Activated gamma-delta T cell treated with anti-CD3 and anti-CD28 coated beads, Interleukin-2, amount 50 U/mL, for 16 hours (primary cell): ENCODE measurements around the gene SRD5A1.
"Not testable (repeated sequence)": the region's sequence is repeated elsewhere in the genome, so short reads cannot be mapped to it uniquely, and the experiment has no call there.

Experiments
- DNase-seq: peaks from one replicate; pipeline ENCODE4 v3.0.0-alpha.2; 2020; ENCODE audit warnings: low read depth

The SRD5A1 gene

DNA sequence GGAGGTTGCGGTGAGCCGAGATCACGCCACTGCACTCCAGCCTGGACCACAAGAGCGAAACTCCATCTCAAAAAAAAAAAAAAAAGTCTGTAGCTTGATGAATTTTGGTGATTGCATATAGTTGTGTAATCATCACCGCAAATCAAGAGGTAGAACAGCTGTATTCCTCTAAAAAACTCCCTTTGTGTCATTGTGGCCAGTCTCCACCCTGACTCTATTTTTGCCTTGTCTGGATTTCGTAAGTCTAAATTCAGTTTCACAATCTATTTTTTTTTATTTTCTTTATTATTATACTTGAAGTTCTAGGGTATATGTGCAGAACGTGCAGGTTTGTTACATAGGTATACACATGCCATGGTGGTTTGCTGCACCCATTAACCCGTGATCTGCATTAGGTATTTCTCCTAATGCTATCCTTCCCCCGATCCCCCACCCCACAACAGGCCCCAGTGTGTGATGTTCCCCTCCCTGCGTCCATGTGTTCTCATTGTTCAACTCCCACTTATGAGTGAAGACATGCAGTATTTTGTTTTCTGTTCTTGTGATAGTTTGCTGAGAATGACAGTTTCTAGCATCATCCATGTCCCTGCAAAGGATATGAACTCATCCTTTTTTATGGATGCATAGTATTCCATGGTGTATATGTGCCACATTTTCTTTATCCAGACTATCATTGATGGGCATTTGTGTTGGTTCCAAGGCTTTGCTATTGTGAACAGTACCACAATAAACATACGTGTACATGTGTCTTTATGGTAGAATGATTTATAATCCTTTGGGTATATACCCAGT lies 12.5 kb downstream of the SRD5A1 start:
- not testable (repeated sequence) for DNase-seq

DNA sequence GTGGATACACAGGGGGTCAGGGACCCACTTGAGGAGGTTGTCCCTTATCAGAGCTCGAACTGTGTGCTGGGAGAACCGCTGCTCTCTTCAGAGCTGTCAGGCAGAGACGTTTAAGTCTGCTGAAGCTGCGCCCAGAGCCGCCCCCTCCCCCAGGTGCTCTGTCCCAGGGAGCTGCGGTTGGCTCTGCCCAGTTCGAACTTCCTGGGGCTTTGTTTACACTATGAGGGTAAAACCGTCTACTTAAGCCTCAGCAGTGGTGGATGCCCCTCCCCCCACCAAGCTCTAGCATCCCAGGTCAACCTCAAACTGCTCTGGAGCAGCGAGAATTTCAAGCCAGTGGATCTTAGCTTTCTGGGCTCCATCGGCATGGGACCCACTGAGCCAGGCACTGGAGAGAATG lies 15.9 kb downstream of the SRD5A1 start:
- no peak for DNase-seq

DNA sequence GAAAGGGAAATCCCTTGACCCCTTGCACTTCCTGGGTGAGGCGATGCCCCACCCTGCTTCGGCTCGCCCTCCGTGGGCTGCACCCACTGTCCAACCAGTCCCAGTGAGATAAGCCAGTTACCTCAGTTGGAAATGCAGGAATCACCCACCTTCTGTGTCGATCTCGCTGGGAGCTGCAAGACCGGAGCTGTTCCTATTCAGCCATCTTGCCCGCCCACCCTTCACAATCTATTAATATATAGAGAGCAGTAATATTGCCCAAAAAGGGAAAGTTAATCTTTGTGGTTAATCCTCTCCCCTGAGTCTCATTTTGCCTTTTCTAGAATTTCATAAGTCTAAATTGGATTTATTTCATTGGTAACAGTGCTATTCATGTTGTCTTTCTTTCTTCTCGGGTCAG lies 16.4 kb downstream of the SRD5A1 start:
- DNase-seq: no peak

DNA sequence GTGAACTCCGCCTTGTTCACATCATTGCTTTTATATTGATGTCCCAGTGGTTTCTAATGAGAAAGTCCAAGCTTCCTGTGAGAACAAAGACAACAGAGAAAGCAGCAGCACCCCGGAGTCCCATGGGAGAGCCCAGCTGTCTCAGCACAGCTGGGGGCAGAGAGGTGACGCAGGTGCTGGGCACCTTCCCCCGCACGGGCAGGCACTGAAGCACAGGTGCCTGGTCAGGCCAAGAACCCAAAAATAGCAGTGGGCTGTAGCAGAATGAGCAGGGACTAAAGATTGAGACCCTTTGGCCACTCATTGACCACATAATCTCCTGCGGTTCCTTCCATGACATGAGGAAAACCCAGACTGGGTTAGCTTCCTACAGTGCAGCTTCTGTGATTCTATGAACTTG lies 18.8 kb downstream of the SRD5A1 start:
- DNase-seq: no peak

DNA sequence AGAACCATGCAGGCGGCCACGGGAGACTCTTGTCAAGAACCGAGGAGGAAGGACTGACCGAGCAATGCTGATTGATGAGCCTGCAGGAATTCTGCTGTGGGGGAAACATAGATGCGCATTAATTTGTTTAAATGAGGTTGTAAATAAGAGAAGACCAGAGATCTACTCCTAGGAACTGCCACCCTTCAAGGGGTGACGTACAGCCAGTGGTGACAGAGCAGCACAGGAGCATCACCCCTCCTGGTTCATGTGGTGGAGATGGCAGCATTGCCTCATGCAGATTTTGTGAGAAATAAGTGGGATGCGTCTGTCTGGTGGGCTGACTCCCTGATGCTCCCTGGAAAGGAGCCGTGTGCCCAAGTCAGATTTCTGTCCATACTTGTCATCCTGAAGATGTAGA lies 22.2 kb downstream of the SRD5A1 start:
- no peak for DNase-seq

DNA sequence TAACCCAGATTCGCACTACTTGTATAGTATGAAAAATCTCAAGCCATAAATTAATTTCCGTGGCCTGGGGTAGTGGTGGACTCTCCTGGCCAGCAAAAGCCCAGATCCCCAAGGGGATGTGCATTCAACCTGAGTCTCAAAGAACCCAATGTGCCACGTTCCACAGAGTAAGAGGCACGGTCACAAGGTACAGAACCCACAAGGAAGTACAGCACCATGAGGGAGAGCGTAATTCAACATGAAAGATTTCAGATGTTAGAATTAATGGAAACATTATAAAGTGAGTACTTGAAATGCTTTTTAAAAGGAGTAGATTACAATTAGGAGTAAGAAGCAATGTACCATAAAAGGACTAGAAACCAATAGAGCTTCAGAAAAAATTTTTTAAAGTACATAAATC lies 23.4 kb downstream of the SRD5A1 start:
- no peak for DNase-seq

DNA sequence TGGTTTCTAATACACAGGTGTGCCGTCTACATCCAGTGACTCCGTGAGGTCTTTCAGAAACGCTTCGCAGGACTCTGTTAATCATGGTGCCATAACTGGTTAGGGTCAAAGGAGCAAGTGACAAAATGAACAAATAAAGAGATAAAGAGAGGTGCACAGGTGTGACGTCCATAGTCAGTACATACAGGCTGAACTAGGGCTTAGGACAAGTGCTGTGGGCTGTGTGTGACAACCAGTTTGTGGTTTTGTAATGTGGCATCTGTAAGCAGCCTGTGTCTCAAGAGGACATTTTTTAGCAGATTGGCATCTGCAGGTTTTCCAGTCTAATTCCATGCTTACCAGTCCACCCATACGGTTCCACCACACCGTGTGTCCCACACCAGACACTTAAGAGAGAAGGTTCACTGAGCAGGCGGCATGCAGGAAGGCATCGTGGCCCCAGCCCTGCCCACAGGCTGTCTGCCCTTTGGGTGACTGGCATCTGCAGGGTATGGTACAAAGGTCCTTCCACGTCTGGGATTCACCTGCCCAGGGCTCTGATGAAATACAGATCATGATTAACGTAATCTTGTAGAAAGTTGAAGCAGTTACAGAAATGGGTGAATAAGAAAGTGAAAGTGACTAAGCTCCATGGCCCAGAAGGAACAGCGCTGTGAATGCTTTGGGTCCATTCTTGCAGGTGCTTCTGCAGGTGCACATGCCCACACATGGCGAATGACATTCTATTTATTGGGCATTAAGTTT lies 26.9 kb downstream of the SRD5A1 start:
- no peak for DNase-seq

DNA sequence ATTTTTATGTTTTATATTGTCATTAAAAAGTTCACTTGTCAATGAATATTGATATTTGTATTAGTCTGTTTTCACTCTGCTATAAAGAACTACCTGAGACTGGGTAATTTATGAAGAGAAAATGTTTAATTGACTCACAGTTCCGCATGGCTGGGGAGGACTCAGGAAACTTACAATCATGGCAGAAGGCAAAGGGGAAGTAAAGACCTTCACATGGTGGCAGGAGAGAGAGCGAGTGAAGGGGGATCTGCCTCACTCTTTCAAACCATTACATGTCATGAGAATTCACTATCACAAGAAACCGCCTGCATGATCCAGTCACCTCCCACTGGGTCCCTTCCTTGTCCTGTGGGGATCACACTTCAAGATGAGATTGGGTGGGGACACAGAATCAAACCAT lies 27.4 kb downstream of the SRD5A1 start:
- DNase-seq: no peak

DNA sequence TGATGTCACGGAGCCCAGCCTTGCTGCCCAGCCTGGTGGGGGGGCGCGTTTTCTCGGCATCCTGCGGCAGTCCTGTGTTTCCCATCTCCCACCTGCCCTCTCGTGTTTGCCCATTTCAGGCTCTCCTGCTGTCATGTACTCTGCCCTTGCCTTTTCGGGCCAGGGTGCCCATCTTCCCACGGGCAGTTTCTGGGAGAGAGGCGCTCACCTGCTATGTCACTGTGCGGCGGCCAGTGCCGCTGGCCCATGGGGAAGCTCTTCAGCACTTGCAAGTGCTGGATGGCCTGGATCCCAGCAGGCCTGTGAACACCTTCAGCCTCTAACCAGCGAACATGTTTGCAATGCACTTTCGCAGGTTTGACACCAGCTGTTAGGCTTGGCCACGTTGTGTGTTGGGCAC lies 33.5 kb downstream of the SRD5A1 start:
- DNase-seq: no peak

DNA sequence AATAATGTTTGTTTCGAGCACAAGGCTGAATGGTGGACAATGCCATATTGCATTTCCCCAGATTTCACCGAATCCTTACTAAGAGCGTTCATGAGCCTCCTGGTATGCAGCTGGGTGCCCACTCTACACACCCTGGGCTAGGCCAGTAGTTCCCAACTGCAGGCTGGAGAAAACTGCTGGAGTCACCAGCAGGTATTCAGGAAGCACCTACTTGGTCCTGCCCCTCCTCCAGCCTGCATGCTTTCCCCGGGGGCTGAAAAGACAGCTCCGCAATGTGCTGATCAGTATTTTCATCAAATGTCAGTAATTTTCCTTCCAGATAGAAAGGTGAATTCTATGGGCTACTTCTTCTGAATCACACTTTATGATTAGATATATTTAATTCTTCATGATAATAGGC lies 34.4 kb downstream of the SRD5A1 start:
- no peak for DNase-seq

DNA sequence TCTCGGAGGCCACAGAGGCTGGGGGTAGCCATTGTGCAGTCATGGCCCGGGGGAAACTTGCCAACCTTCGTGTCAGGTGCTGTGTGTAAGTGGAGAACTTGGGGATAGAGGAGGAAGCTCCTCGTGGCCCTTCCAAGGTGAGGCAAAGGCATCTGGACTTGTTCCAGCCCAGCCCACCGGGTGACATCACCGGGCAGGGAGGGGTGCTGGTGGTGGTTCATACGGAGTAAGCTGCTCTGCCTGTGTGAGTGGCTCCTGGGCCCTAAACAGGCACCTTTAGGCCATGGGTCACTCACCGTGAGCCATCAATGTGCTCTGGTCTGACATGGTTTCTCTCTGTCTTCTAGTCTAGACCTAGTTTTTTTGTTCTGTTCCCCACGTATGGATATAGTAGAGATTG lies 35.5 kb downstream of the SRD5A1 start:
- DNase-seq: not testable (repeated sequence)

DNA sequence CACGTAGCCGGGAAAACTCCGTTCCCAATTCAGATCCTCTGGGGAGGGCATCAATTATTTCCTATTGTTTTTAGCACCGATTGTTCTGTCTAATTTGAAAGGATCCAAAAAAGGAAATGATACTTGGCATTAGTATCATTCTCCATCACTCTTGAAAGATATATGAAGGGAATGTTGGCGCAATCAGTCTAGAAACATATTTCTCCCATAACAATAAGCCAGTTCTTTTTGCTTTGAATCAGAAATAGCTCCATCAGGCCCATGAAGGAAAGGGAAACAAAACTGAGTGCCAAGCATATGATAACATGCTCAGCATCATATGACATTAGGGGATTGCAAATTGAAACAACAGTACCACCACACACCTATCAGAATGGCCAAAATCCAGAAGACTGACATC lies 39.8 kb downstream of the SRD5A1 start:
- DNase-seq: no peak

DNA sequence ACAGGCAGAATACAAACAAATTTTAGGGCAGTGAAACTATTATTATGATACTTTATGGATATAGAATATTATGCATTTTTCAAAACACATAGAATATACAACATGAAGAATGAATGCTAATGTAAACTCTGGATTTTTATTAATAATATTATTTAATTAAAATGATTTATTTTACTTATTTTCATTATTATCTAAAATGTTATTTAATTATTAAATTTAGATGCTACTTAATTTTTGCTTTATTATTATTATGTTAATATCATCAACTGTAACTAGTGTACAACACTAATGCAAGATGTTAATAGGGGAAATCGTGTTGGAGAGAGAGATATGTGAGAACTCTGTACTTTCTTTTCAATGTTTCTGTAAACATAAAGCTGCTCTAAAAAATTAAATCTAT lies 40.7 kb downstream of the SRD5A1 start:
- DNase-seq: no peak

DNA sequence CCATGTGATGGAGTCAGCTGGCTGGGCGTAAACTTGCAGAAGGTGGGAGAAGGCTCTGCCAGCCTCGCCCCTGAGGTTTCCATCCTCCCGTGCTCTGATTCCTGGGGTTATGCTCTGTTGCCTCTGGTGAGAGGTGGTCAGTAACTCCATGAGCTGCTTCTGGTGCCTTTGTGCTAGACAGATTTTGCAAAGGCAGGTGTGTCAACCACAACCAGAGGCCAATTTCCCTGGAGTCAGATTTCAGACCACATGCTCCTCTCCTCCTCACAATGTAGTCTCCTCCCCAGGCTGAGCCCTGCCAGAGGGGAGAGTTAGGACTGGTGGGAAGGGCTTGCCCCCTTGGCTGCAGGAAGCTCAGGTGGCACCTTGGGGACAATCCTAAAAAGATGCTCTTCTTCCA lies 41.2 kb downstream of the SRD5A1 start:
- DNase-seq: no peak

DNA sequence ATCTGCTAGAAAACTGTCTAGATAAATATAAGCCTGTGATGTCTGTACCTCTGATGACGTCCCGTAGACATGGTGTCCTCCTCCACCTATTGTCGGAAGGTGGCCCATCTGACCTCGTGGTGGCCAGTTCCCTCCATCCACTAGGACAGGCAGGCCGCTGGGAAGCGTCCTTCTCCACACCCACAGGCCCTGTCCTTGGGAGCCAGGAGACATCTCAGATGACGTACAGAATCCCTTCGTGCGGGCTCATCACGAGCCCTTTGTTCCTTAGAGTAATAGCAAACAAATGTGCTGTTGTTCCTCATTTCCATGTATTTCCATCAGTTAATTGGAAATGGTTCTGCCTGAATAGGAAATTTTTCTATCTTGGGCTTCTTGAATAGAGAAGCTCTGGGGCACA lies 41.6 kb downstream of the SRD5A1 start:
- no peak for DNase-seq

DNA sequence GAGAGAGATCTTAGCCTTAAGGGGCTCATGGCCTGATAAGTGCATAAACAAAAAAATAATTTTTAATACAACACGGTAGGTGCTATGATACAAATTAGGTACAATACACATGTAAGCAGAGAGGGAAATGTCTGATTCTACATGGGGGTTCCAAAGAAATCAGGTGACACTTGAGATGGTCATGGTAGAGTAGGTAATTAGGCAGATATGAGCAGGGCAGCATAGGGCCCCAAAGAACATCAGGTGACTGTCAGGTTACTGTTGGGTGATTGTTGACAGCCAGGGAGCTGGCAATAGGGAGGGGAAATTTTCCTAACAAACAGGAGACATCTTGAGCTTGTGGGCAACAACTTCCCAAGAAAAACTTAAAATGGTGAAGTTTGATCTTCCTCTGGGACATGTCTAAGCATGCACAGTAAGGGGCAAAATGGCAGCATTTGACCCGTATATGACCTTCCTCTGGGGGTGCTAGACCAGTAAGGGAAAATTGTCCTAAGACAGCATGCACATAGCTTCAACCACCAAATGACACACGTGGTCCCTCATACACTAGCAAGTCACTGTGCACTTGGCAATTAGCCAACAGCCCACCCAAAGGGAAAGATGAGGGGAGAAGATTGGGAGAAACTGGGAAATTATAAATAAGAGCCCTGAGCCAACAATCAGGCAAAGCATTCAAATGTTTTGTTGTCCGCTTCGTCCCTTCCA lies 42.7 kb downstream of the SRD5A1 start:
- no peak for DNase-seq

DNA sequence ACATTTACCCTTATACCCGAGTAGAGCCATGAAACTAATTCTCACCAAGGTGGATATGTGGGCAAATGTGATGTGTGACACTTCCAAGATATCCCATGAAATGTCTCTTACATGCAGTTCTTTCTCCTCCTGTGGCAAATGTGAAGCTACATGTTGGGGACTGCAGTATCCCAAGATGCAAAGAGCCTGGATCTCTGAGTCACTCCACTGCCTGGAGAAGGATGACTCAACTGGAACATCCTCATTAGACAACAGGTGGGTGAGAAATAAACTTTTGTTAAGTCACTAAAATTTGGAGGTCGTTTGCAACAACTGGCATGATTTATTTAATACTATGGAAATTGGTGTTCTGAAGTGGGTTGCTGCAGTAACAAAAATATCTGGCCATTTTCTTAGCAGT lies 43.5 kb downstream of the SRD5A1 start:
- no peak for DNase-seq

DNA sequence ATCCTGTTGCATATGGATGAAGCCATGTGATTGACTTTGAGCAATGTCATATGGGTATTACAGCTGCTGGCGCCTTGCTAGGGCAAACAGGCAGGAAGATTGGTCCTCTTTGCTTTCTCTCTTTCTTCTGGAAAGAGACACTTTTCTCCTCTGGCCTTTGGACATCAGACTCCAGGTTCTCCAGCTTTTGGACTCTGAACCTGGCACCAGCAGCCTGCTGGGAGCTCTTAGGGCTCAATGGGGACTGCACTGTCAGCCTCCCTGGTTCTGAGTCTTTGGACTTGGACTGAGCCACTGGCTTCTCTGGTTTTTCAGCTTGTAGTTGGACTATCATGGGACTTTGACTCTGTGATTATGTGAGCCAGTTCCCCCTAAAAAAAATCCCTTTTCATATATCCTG lies 45.1 kb downstream of the SRD5A1 start:
- no peak for DNase-seq

DNA sequence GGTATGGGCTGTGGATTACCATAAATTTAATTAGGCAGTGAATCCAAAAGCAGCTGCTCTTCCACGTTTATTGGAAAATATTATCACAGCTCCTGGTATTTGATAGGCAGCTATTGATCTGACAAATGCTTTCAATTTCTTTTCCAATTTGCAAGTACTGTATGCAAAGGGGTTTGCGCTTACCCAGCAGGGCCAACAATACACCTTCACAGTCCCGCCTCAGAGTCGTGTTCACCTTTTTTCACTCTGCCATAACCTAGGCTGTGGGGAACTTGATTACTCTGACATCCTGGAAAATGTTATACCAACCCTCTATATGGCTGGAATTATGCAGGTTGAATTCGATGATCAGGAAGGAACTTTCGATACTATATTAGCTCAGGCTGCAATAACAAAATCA lies 47.7 kb downstream of the SRD5A1 start:
- DNase-seq: no peak

DNA sequence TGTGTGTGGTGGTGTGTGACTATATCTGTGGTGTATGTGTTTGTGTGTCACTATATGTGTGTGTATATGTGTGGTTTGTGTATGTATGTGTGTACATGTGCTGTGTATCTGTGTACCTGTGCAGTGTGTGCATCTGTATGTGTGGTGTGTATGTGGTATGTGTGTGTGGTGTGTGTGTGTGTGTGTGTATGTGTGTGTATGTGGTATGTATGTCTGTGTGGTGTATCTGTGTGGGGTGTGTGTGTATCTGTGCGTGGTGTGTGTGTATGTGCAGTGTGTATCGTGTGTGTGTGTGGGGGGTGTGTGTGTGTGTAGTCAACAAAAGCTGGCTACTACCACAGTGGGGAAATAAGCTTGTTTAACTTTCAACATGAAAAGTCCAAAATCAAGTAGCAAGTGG lies 48.4 kb downstream of the SRD5A1 start:
- DNase-seq: no peak

DNA sequence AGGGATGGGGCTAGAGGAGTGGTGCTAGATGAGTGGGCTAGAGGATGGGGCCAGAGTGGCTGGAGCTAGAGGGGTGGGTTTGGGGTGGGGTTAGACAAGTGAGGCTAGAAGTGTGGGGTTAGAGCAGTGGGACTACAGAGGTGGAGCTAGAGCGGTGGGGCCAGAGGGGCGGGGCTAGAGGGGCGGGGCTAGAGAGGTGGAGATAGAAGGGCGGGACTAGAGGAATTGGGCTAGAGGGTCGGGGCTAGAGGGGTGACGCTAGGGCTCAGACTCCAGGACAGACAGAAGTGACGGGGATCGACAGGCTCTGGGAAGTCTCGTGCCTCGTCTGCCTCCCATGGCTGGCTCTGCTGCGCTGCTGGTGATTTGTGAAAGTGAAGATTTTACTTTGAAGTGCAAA lies 49.0 kb downstream of the SRD5A1 start:
- DNase-seq: no peak

DNA sequence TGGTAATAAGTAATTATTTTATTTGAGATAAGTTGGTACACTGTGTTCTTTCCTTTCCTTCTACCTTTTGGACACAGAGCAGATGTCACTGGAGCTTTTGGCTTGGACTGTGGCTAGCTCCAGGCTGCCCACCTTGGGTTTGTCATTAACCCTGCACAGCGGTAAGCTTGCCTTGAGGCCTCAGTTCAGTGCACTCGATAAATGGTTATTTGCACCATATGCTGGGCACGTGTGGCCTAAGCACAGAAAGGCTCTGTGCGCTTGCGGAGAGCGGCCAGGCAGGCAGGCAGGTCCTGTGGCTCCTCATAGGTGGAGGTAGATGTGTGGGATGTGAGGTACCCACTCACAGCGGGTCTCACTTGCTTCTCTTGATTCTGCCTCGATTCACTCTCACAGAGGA lies 50.0 kb downstream of the SRD5A1 start:
- no peak for DNase-seq

DNA sequence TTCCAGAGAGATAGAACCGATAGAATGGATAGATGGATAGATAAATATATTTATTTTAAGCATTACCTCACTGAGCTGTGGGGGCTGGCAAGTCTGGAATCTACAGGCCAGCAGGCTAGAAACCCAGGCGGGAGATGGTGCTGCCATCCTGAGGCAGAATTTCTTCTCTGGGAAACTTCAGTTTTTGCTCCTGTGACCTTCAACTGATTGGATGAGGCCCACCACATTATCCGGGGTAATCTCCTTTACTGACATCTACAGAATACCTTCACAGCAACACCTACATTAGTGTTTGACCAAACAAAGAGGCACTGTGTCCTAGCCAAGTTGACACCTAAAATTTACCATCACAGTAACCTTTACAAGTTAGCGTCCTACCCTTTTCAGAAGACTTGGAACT lies 50.8 kb downstream of the SRD5A1 start:
- DNase-seq: no peak
